ENCODE measurements around the gene MAN1A1. TPM values are rescaled to one million over a fixed set of nuclear protein-coding genes. Genes with fewer than 3 reads are reported as not detected.

The MAN1A1 gene
- polyA plus RNA-seq, 2 of the 4 experiments (the other 2 are of a cell fraction), result 0.05 TPM; not detected in 1

DNA sequence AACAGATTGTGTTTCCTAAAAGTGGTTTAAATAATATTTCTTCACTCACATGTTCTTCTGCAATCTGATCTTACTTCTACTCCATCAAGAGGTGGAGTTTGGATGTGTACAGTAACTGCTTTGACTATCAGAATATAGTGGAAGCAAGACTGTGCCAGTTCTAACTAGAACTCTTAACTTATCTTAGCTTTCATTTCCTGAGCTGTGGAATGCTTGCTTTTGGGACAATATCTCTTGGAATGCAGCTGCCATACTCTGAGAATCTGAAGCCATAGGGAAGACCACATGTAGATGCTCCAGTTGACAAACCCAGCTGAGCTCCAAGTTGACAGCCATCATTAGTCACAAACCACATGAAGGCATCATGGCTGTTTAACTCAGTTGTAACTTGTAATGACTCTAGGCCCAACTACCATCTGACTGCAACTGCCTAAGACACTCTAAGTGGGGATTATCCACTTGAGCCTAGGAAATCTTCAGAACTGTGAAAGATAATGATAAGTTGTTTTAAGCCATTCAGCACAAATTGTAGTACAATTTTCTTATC is 40.8 kb upstream of the MAN1A1 start:
- FAIRE-seq (no peak), DNase-seq (ENCODE audit: low read depth in 1 of 2, low spot score in 1 of 2) (no peak), ATAC-seq (no peak)
- Histone ChIP-seq H3K4me1 (no peaks in the 10 kb centered on the region), H3K4me2 (no peak overlapping the region), H3K4me3 (no peak overlapping the region), H3K27ac (no peak overlapping the region), H3K9me3 (no peaks in the 10 kb centered on the region)
- ChIA-PET CTCF (no interaction called here), POLR2A (no interaction called here)
- no peak for TF ChIP-seq RCOR1 (IDR thresholded peaks at IDR 0.05; ENCODE audit: low read depth, low read length)
- TF ChIP-seq EHMT2 (IDR thresholded peaks at IDR 0.05; ENCODE audit: low read depth), result no peak
- TF ChIP-seq CBX2 (IDR thresholded peaks at IDR 0.05; ENCODE audit: borderline replicate concordance, low read depth), result no peak
- no peak for TF ChIP-seq RAD21 (conservative IDR thresholded peaks at IDR 0.05 in 1 of 2, IDR thresholded peaks at IDR 0.05 in 1 of 2)
- TF ChIP-seq, protein P1, sequence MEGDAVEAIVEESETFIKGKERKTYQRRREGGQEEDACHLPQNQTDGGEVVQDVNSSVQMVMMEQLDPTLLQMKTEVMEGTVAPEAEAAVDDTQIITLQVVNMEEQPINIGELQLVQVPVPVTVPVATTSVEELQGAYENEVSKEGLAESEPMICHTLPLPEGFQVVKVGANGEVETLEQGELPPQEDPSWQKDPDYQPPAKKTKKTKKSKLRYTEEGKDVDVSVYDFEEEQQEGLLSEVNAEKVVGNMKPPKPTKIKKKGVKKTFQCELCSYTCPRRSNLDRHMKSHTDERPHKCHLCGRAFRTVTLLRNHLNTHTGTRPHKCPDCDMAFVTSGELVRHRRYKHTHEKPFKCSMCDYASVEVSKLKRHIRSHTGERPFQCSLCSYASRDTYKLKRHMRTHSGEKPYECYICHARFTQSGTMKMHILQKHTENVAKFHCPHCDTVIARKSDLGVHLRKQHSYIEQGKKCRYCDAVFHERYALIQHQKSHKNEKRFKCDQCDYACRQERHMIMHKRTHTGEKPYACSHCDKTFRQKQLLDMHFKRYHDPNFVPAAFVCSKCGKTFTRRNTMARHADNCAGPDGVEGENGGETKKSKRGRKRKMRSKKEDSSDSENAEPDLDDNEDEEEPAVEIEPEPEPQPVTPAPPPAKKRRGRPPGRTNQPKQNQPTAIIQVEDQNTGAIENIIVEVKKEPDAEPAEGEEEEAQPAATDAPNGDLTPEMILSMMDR (IDR thresholded peaks at IDR 0.05), result no peak
- TF ChIP-seq HDAC2 (IDR thresholded peaks at IDR 0.05), result no peak
- no peak for TF ChIP-seq TFCP2L1 (CRISPR knock-in tag; IDR thresholded peaks at IDR 0.05)
- TF ChIP-seq SREBF2 (IDR thresholded peaks at IDR 0.05), result no peak
- no peak for TF ChIP-seq RARB (CRISPR knock-in tag; IDR thresholded peaks at IDR 0.05)
- TF ChIP-seq HOXB13 (CRISPR knock-in tag; IDR thresholded peaks at IDR 0.05; ENCODE audit: low read depth), result no peak
- no peak for TF ChIP-seq EP300 (IDR thresholded peaks at IDR 0.05)
- no peak for TF ChIP-seq RNF2 (IDR thresholded peaks at IDR 0.05; ENCODE audit: borderline replicate concordance, low read depth)
- TF ChIP-seq KDM5A (IDR thresholded peaks at IDR 0.05), result no peak

DNA sequence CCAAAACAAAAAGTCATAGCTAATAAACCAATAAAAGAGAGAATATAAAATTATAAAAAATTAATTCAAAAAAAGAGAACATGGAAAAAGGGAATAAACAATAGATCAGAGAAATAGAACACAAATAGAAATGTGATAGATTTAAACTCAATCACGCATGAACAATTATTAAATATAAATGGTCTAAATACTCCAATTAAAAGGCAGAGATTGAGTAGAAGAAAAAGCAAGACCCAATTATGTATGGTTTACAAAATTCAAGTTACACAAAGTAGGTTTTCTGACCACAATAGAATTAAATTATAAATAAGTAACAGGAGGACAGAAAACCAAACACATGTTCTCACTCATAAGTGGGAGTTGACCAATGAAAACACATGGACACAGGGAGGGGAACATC is 36.4 kb upstream of the MAN1A1 start:
- H3K4me3 ChIP-seq, result no peak overlapping the region
- DNase-seq (ENCODE audit: low read depth in 1 of 2, low spot score in 1 of 2) (no peak), FAIRE-seq (no peak), ATAC-seq (no peak)
- CTCF ChIA-PET, result no interaction called here
- WGBS (ENCODE audit: missing lambda C conversion rate), result 62% methylated on average over 1 of the region's 1 CpG
- H3K9me3 ChIP-seq, result no peaks in the 10 kb centered on the region
- no peak overlapping the region for H3K4me2 ChIP-seq
- H3K27ac ChIP-seq, result no peak overlapping the region
- no peaks in the 10 kb centered on the region for H3K4me1 ChIP-seq
- no peak for TF ChIP-seq RARB (CRISPR knock-in tag; IDR thresholded peaks at IDR 0.05)
- TF ChIP-seq, protein P2, sequence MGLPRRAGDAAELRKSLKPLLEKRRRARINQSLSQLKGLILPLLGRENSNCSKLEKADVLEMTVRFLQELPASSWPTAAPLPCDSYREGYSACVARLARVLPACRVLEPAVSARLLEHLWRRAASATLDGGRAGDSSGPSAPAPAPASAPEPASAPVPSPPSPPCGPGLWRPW (IDR thresholded peaks at IDR 0.05), result no peak
- no peak for TF ChIP-seq ZSCAN20 (CRISPR knock-in tag; IDR thresholded peaks at IDR 0.05)
- TF ChIP-seq, protein P3, sequence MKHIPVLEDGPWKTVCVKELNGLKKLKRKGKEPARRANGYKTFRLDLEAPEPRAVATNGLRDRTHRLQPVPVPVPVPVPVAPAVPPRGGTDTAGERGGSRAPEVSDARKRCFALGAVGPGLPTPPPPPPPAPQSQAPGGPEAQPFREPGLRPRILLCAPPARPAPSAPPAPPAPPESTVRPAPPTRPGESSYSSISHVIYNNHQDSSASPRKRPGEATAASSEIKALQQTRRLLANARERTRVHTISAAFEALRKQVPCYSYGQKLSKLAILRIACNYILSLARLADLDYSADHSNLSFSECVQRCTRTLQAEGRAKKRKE (CRISPR knock-in tag; IDR thresholded peaks at IDR 0.05; ENCODE audit: low read depth), result no peak
- no peak for TF ChIP-seq RNF2 (IDR thresholded peaks at IDR 0.05; ENCODE audit: borderline replicate concordance, low read depth)
- TF ChIP-seq CBX2 (IDR thresholded peaks at IDR 0.05; ENCODE audit: borderline replicate concordance, low read depth), result no peak
- TF ChIP-seq, protein P1 (IDR thresholded peaks at IDR 0.05), result no peak
- no peak for TF ChIP-seq RFX5 (IDR thresholded peaks at IDR 0.05)
- no peak for TF ChIP-seq HOXB13 (CRISPR knock-in tag; IDR thresholded peaks at IDR 0.05; ENCODE audit: low read depth)
- TF ChIP-seq GATA3 (IDR thresholded peaks at IDR 0.05; ENCODE audit: borderline replicate concordance), result no peak
- no peak for TF ChIP-seq POLR2A (IDR thresholded peaks at IDR 0.05; ENCODE audit: low read length)
- no peak for TF ChIP-seq RAD21 (conservative IDR thresholded peaks at IDR 0.05 in 1 of 2, IDR thresholded peaks at IDR 0.05 in 1 of 2)
- no peak for TF ChIP-seq CEBPB (IDR thresholded peaks at IDR 0.05)
- TF ChIP-seq CHD2 (IDR thresholded peaks at IDR 0.05; ENCODE audit: low read length, partially characterized antibody), result no peak
- TF ChIP-seq, protein P4, sequence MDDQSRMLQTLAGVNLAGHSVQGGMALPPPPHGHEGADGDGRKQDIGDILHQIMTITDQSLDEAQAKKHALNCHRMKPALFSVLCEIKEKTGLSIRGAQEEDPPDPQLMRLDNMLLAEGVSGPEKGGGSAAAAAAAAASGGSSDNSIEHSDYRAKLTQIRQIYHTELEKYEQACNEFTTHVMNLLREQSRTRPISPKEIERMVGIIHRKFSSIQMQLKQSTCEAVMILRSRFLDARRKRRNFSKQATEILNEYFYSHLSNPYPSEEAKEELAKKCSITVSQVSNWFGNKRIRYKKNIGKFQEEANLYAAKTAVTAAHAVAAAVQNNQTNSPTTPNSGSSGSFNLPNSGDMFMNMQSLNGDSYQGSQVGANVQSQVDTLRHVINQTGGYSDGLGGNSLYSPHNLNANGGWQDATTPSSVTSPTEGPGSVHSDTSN (IDR thresholded peaks at IDR 0.05), result no peak
- TF ChIP-seq EHMT2 (IDR thresholded peaks at IDR 0.05; ENCODE audit: low read depth), result no peak
- TF ChIP-seq SMC3 (IDR thresholded peaks at IDR 0.05), result no peak
- POLR2A ChIA-PET, result no interaction called here
